ENCODE measurements around the gene G2E3. TPM values are rescaled to one million over a fixed set of nuclear protein-coding genes. Genes with fewer than 3 reads are reported as not detected.
"Not testable (repeated sequence)": the region's sequence is repeated elsewhere in the genome, so short reads cannot be mapped to it uniquely, and the experiment has no call there.

The G2E3 gene
- total RNA-seq, 1 donor from 2014 or later = 7.9 TPM

DNA sequence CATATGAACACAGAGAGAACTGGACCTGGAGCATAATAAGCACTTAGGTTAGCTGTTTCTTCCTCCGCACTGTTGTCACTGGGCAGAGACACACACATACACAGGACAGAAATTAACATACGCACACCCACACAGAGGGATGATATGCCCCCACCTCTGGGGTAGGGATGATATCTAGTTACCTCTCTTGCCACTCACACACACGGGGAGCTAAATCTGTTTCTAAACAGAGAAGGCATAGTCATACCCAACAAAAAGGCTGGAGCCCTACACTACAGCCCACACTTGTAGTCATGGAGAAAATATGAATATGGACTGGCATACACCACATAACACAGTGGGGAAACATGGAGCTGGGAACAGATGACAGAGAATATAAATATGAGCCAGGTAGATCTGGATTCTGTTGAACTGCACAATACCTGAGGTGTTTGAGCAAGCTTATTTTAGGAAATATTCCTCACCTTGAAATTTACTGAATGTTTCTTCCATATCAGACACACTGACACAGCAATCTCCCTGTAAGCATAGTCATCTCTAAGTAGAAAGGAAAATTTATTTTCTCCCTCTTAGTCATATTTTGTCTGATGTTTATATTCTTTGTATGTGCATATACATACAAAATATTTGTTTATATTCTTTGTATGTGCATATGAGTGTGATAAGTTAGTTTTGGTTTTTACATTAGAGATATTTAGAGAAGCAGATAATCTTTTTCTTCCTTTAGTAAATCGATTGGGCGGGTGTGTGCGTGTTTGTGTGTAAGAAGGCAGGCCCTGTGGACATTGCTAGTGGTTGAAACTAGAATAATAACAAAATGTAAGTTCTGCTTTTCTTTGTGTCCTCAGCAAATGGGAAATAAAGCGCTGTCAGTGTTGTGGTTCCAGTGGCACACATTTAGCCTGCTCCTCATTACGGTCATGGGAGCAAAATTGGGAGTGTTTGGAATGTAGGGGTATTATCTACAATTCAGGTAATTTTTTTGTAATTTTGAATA is 42.3 kb downstream of the G2E3 start:
- DNase-seq (ENCODE audit: extremely low read depth, low read depth, low spot score) = no peak

- no peak for DNase-seq (ENCODE audit: extremely low read depth, low read depth, low spot score)
Observed at GRCh38 chr14:30603402-30603801, 44.4 kb downstream of the G2E3 start.

DNA sequence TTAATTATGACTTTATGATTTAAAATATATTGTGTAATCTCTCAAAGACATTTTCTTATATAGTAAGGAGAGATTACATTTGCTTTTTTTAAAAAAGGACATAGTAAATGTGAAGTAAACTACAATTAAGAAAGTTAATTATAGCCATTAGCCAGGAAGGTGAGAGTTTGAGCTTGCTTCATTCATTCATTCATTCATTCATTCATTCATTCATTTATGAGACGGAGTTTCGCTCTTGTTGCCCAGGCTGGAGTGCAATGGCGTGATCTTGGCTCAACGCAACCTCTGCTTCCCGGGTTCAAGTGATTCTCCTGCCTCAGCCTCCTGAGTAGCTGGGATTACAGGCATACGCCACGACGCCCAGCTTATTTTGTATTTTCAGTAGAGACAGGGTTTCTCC is 45.7 kb downstream of the G2E3 start:
- DNase-seq (ENCODE audit: extremely low read depth, low read depth, low spot score) = not testable (repeated sequence)

DNA sequence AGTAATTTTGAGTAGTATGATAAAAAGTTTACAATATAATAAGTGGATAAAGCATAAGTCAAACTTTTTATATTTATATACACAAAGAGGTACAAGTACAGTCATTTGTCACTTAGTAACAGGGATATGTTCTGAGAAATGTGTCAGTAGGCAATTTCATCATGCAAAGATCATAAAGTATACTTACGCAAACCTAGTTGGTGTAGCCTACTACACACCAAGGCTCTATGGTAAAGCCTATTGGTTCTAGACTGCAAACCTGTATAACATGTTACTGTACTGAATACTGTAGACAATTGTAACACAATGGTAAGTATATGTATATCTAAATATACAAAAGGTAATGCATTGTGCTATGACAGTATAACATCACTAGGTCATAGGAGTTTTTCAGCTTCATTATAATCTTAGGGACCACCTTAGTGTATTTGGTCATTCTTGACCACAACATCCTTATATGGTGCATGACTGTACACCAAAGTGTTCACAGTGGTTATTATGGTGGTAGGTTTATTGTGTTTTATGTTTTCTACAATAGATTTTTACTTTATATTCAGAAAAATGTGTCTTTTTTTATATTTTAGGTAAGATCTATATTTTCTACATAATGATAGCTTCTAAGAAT is 48.3 kb downstream of the G2E3 start:
- DNase-seq (ENCODE audit: extremely low read depth, low read depth, low spot score) = no peak

- no peak for DNase-seq (ENCODE audit: extremely low read depth, low read depth, low spot score)
Observed at GRCh38 chr14:30608533-30609006, 49.6 kb downstream of the G2E3 start.

GRCh38 chr14:30610787-30611343 is 51.9 kb downstream of the G2E3 start:
- DNase-seq (ENCODE audit: extremely low read depth, low read depth, low spot score) = peak; percentile 47

DNA sequence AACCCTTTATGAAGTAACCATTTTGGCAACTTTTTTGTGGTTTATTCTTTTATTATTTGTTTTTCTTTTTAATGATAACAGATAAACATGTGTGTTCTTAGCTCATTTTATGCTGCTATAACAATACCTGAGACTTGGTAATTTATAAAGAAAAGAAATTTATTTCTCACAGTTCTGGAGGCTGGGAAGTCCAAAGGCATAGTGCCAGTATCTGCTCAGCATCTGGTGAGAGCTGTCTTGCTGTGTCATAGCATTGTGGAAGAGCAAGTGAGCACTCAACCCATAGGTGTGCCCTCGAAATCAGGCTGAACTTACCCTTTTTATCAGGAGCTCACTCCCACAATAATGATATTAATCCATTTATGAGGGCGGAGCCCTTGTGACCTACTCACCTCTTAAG is 55.2 kb downstream of the G2E3 start:
- DNase-seq (ENCODE audit: extremely low read depth, low read depth, low spot score) = no peak

- no peak for DNase-seq (ENCODE audit: extremely low read depth, low read depth, low spot score)
Observed at GRCh38 chr14:30620178-30620577, 61.2 kb downstream of the G2E3 start.

GRCh38 chr14:30621354-30621939 is 62.5 kb downstream of the G2E3 start:
- no peak for DNase-seq (ENCODE audit: extremely low read depth, low read depth, low spot score)

- no peak for DNase-seq (ENCODE audit: extremely low read depth, low read depth, low spot score)
Observed at GRCh38 chr14:30621940-30622830, 63.2 kb downstream of the G2E3 start, which contains the start of gene SCFD1. Gene SCFD1, plus strand, starts transcription at chr14:30622319. Its CDS starts 20 bp downstream, at chr14:30622339.

- DNase-seq (ENCODE audit: extremely low read depth, low read depth, low spot score) = no peak
Observed at GRCh38 chr14:30623412-30624131, 64.6 kb downstream of the G2E3 start.

DNA sequence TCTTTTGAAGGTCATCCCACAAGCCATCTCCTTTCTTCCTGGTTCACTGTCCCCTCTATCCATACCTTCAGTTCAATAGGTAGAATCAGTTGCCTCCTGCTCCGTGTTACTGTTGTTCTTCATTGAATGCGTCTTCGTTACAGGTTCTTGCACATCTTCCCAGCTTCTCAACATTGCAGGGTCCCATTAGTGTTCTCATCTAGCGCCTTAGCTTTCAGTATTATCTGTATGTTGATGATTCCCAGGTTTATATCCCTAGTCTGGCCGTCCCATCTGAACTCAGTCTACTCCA is 65.1 kb downstream of the G2E3 start:
- DNase-seq (ENCODE audit: extremely low read depth, low read depth, low spot score) = no peak

DNA sequence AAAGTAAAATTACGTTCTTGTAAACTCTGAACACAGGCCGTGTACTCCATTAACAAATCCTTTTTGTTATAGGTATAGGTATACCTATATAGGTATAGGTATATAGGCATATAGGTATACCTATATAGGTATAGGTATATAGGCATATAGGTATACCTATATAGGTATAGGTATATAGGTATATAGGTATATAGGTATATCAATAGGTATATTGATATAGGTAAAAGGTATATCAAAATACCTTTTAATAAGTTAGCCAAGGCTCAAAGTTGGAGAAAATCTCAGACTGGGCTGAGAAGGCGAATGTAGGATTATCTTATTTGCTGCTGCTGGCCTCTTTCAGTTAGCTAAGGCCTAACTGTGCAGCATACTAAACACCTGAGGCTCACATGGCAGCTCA is 66.6 kb downstream of the G2E3 start:
- DNase-seq (ENCODE audit: extremely low read depth, low read depth, low spot score) = no peak

DNA sequence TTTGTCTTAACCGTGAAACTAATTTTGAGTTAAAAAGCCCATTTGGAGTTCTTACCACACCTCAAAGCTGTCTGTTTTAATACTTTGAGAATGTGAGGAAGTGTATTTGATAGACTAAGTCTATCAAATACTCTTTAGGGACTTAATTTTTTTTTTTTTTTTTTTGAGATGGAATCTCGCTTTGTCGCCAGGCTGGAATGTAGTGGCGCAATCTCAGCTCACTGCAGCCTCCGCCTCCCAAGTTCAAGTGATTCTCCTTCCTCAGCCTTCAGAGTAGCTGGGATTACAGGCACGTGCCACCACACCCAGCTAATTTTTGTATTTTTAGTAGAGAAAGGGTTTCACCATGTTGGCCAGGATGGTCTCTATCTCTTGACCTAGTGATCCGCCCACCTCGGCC is 70.5 kb downstream of the G2E3 start:
- not testable (repeated sequence) for DNase-seq (ENCODE audit: extremely low read depth, low read depth, low spot score)

DNA sequence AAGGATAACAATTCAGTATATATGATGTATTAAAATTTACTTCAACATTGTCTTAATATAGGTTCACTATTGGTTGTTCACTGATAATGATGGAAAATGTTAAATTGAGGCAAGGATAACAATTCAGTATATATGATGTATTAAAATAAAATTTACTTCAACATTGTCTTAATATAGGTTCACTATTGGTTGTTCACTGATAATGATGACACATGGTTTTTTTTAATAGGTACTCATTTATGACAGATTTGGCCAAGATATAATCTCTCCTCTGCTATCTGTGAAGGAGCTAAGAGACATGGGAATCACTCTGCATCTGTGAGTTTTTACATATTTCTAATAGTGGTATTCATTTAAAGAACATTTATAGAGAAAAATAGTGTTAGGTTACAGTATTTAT is 71.3 kb downstream of the G2E3 start:
- no peak for DNase-seq (ENCODE audit: extremely low read depth, low read depth, low spot score)

DNA sequence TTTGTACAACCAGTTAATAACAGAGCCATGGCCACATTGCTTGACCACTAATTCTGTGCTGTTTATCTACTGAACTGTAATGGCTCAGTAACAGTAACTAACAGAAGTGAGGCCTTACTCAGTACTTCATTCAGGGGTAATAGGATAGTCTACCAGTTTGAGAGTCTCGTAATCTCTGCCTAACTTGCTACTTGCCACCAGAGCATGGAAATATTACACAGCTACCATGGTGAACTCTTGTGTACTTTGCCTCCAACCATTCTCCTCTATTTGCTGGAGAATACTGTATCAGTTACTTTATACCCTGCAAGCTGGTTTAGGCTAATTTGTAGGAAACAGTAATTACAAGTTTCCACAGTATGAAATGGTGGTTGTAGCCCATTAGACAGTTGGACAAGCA is 73.8 kb downstream of the G2E3 start:
- no peak for DNase-seq (ENCODE audit: extremely low read depth, low read depth, low spot score)

DNA sequence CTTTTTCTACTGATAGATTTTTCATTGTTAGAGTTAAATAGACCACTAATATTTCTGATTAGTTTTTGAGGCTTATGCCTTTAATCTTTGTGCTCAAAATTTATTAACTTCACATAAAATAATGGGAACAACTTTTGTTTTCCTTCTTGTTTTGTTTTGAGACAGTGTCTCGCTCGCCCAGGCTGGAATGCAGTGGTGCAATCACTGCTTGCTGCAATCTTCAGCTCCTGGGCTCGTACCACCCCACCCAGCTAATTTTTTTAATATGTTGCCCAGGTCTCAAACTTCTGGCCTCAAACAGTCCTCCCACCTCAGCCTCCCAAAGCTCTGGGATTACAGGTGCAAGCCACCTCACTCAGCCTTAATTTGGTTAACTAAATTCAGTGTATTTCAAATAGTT is 80.0 kb downstream of the G2E3 start:
- DNase-seq (ENCODE audit: extremely low read depth, low read depth, low spot score) = no peak

GRCh38 chr14:30641207-30641606 is 82.2 kb downstream of the G2E3 start:
- DNase-seq (ENCODE audit: extremely low read depth, low read depth, low spot score) = no peak

GRCh38 chr14:30644462-30644861 is 85.5 kb downstream of the G2E3 start:
- not testable (repeated sequence) for DNase-seq (ENCODE audit: extremely low read depth, low read depth, low spot score)

GRCh38 chr14:30645600-30645999 is 86.6 kb downstream of the G2E3 start:
- no peak for DNase-seq (ENCODE audit: extremely low read depth, low read depth, low spot score)

Measured in glomerular endothelial cell (primary cell).